ENCODE results near the gene JSRP1. TPM values are rescaled to one million over a fixed set of nuclear protein-coding genes. Genes with fewer than 3 reads are reported as not detected.

Gene JSRP1
- polyA plus RNA-seq, 4 donors = 0.30 to 0.91 (median 0.45) TPM

DNA sequence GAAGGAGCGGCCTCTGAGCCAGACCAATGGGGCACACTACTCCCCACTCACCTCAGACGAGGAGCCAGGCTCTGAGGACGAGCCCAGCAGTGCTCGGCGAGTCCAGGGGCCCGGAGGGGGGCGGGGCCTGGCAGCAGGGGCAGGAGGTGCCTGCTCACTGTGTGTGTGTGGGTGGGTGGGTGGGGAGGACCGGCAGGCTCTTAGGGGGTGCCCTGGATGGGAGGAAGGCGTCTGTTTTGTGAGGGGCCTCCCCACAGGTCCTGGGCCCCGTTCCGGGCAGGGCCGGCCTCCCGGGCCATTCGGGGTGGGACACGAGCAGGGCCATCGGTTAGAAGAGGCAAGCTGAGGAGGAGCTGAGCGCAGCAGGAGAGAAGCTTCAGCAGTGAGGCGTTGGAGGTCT lies 32.8 kb downstream of the JSRP1 start:
- no peak for DNase-seq (ENCODE audit: low read depth in 4 of 4, low spot score in 3 of 4)

DNA sequence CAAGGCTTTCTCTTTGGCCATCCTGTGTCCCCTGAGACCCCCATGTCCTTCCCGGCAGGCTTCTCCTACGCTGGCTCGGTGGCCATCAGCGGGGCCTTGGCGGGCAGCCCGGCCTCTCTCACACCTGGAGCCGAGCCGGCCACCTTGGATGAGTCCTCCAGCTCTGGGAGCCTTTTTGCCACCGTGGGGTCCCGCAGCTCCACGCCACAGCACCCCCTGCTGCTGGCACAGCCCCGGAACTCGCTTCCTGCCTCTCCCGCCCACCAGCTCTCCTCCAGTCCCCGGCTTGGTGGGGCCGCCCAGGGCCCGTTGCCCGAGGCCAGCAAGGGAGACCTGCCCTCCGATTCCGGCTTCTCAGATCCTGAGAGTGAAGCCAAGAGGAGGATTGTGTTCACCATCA lies 34.3 kb downstream of the JSRP1 start:
- no peak for DNase-seq (ENCODE audit: low read depth in 4 of 4, low spot score in 3 of 4)

DNA sequence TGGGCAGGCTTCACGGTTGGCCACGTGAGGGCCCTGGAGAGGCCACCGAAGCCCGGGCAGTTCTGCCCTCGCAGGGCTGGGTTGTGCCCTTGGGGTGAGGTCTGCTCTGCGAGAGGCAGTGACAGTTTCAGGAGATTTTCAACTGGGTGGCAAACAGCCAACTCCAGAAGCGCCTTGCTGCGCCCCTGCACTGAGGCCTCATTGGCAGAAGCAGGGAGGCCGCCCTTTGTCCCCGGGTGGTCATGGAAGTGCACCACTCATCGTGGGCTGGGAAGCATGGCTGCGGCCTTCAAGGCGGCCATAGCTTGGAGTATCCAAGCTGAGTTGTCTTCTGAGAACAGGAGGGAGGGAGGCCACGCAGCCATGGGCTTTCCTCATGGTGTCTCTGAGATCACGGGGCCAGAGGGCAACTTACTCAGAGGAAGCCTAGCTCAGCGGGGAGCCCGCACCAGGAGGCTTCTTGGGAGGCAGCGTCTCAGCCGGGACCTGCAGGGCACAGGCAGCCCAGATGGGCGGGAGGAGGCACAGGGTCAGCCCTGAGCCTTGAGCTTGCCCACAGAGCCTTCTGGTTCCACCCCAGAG lies 34.9 kb downstream of the JSRP1 start:
- DNase-seq (ENCODE audit: low read depth in 4 of 4, low spot score in 3 of 4) = no peak

DNA sequence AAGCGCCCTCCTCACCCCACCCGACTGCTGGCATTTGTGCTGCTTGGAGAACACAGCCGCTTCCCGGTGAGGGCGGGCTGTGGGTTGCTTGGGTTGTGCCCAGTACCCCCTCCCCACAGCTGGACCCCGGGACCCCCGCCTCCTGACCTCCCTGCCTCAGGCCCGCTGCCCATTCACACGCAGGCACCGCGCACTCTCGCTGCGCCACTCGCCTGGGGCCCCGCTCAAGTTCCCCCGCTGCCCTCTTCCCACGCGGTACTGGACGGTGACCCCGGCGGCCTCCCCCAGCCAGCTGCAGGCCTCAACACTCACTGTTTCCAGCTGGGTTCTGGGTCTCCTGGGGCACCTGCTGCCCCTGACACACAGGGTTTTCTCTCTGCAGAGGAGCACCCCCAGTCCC lies 36.5 kb downstream of the JSRP1 start:
- no peak for DNase-seq (ENCODE audit: low read depth in 4 of 4, low spot score in 3 of 4)

DNA sequence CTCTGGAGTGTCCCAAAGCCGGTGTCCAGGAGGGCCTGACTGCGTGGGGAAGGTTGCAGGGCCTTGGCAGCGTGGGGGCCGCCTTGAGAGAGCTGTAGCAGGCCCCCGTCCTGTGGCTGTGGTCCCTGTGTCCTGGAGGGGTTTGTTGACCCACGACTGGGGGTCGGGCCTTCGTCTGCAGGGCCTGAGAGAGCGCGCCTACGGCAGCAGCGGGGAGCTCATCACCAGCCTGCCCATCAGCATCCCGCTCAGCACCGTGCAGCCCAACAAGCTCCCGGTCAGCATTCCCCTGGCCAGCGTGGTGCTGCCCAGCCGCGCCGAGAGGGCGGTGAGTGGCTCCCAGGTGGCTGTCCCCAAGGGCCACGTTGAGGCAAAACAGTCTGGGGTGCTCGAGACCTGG lies 38.6 kb downstream of the JSRP1 start:
- DNase-seq (ENCODE audit: low read depth in 4 of 4, low spot score in 3 of 4) = no peak

DNA sequence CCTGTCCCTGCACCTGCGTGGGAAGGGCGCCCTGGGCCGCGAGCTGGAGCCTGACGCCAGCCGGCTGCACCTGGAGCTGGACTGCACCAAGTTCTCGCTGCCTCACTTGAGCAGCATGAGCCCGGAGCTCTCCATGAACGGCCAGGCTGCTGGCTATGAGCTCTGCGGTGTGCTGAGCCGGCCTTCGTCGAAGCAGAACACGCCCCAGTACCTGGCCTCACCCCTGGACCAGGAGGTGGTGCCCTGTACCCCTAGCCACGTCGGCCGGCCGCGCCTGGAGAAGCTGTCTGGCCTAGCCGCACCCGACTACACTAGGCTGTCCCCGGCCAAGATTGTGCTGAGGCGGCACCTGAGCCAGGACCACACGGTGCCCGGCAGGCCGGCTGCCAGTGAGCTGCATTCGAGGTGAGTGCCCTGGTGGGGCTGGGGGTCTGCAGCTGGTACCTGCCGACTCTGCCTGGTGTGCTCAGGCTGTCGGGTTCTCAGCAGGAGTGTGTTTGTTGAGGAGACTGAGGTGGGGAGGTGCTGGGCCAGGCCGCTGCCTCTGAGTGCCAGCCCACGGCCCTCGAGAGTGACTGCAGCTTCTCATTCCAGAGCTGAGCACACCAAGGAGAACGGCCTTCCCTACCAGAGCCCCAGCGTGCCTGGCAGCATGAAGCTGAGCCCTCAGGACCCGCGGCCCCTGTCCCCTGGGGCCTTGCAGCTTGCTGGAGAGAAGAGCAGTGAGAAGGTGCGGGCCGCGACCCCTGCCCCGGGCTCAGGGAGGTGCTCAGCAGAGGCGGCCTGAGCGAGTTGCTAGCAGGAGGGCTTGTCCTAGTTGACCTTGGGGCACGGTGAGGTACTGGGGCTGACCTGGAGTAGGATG lies 39.6 kb downstream of the JSRP1 start:
- DNase-seq (ENCODE audit: low read depth in 4 of 4, low spot score in 3 of 4) = no peak

DNA sequence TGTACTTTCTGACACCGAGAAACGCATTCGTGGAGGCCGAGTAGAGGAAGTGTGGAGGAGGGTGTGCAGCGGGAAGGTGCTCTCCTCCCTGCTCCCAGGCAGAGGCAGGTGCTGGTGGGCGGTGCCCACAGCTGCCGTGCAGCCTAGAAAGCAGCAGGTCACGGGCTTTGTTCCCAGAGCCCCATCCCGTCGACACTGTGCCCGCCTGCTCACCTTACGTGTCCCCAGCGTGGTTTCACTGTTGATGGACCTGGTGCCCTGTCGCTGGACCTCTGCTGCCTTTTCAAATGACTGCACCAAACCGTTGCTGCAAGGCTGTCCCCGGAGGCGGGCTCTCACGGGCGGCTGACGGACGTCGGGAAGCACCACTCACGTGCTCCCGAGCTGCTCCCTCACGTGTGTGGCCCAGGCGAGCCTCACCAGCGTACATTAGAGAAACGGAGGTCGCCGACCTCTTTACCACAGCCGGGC lies 40.9 kb downstream of the JSRP1 start:
- no peak for DNase-seq (ENCODE audit: low read depth in 4 of 4, low spot score in 3 of 4)

DNA sequence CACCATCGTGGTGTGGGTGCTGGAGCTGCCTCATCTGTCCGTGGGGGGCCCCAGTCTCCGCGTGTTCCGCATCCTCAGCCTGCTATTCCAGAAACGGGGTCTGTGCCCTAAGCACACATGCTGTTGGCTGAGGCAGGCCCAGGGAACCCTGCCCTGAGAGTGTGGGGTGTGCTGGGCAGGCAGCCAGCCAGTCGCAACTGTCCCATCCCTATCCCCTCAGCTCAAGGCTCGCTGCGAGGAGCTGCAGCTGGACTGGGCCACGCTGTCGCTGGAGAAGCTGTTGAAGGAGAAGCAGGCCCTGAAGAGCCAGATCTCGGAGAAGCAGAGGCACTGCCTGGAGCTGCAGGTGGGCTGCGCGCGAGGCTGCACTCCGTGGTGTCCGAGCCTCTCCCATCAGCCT lies 42.0 kb downstream of the JSRP1 start:
- no peak for DNase-seq (ENCODE audit: low read depth in 4 of 4, low spot score in 3 of 4)

DNA sequence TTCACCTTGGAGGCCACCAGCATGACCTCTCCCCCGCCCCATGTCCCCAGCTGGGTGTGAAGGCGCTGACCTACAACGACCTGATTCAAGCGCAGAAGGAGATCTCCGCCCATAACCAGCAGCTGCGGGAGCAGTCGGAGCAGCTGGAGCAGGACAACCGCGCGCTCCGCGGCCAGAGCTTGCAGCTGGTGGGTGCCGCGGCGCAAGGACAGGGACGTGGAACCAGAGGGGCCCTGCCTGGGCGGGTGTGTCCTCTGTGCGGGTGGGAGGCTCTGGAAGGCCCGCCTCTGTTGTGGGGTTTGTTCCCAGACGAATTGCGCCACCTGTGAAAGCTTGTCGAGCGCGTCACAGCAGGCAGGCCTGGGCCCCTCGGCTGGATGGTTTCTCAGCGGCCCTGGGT lies 42.4 kb downstream of the JSRP1 start:
- DNase-seq (ENCODE audit: low read depth in 4 of 4, low spot score in 3 of 4) = no peak

DNA sequence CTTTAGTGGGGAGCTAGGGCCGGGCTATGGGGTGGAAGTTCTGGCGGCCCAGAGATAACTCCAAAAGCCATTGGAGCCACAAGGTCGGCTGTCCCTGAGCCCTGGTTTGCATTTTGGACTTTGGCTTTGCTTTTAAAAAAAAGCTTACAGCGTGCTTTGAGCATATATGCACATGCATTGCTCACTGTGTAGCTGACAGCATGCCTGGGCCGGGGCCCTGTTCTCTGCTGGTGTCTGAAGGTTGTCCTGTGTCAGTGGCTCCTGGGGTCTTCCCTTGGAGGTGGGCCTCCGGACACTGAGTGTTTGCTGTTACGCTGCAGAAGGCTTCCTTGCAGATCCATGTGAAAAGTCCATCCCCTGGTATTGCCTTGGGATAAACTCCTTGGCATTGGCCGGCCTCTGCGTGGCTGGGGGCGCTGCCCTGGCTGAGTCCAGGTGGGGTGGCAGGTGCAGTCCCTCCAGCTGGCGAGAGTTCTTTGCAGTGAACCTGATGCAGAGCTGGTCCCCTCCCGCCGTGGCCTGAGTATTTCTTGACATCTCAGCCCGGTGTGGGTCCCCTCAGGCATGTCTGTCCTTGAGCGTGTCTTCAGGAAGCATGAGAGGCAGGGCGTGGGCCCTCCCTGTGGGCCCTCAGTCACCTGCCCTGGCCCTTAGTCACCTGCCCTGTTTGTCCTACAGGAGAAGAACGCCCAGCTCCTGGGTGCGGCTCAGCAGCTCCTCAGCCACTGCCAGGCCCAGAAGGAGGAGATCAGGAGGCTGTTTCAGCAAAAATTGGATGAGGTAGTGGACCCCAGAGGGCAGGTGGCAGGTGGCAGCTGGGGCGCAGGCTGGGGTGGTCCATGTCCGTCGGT lies 43.1 kb downstream of the JSRP1 start:
- DNase-seq (ENCODE audit: low read depth in 4 of 4, low spot score in 3 of 4) = no peak

DNA sequence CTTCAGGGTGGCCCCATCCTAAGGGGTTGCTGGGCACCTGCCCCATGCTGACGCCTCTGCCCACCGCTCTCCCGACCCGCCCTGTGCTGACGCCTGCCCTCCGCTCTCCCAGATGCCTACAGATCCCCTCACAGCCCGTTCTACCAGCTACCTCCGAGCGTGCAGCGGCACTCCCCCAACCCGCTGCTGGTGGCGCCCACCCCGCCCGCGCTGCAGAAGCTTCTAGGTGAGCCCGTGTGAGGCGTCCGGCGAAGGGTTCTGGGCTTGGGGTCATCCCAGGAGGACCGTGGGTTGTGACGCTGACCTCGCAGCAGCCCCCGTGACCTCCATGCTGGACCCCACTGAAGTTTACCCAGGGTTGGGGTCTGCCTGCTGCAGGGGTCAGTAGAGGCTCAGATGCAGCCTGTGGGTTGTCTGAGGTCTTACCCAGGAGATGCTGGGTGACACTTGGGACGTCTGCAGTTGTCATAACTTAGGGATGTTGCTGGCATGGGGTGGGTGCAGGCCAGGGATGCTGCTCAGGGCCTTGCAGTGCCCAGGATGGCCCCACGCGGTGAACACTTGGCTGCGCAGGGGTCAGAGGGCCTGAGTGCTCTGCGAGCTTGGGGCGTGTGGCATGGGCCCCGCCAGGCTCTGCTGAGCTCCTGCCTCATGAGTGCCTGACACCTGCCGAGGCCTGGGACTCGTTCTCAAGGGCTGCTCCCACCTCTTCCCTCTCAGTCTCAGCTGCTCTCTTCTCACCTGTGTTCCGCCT lies 45.1 kb downstream of the JSRP1 start:
- no peak for DNase-seq (ENCODE audit: low read depth in 4 of 4, low spot score in 3 of 4)

DNA sequence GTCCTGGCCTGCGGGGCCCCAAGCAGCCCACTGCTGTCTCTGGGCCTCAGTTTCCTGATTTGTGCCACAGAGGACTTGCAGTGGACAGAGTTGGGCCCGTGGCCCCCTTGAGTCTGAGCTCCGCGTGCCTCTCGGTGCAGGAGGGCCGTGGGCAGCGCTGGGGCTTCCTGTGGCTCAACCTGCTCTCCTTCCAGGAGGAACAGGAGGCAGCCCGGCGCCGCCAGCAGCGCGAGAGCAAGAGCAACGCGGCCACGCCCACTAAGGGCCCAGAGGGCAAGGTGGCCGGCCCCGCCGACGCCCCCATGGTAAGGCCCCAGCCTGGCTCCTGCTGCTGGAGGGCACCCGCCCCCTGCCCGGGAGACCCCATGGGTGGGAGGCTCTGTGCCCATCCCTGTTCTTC lies 46.0 kb downstream of the JSRP1 start:
- DNase-seq (ENCODE audit: low read depth in 4 of 4, low spot score in 3 of 4) = no peak

DNA sequence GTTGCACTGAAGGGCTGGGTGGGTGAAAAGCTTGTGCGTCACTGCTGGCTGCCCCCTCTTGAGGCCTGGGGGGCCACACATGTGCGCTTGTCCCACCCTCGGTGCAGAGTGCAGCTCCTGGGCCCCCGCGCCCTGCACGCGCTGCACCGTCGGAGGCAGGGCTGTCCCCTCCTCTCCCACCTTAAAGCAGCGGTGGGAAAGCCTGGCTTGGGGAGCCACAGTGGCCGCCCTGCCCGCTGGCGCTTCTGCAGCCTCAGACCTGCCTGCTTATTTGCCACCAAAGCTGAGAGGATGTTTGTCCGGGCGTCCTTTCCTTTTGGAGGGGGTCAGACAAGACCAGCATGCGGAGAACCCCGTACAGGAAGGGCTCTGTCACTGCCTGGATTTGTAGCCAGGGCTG lies 46.8 kb downstream of the JSRP1 start:
- DNase-seq (ENCODE audit: low read depth in 4 of 4, low spot score in 3 of 4) = no peak

DNA sequence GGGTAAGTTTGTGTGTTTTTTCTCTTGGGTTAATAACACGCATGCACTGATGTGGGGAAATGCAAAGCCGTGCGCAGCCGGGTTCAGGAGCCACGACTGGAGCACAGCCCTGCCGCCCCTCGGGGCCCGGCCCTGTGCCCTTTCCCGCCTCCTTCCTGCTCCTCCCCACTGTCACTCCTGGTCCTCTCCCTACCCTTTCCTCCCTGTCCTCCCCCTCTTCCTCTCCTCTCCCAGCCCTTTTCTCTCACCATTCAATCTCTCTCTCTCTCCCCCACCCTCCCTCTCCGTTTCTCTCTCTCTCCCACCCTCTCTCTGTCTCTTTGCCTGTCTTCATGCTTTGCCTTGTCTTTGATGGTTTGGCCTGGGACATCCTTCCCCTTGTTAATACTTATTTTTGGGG lies 47.2 kb downstream of the JSRP1 start:
- DNase-seq (ENCODE audit: low read depth in 4 of 4, low spot score in 3 of 4) = no peak

DNA sequence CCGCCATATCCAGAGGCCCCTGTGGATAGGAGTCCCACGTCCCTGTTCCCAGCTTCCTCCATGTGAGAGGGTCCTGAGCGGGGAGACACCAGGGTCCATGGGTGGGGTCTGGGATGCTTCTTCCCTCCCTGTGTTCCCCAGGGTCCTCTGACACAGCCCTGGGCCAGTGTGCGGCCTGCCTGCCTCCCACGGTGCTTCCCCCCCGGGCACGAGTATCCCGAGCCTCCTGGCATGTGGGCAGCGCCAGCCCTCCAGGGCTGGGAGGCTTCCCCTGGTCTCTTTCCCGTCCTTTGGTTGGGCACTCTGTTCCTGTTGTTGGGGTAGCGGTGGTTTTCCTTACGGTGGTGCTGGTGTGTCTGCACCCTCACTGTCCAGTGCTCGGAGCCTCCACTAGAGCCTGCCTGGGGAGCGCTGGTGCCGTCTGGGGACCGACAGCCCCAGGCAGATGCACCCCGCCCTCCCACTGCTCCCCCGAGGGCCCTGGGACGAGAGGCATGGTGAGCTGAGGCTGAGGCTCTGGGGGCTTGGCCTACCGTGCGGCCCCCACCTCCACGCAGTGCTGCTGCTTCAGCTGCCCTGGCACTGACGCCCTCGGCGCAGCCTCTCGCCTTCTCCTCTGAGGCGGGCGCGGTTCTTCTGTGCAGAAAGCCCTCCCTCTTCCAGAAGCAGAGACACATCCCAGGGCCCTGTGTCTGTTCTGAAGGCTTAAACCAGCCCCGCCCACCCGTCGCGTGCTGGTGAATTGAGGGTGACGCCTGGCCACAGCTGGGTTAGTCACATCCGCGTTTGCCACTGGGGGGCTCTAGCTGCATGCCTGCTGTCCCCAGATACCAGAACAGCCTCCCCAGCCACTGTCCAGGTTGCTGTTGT lies 48.0 kb downstream of the JSRP1 start:
- DNase-seq (ENCODE audit: low read depth in 4 of 4, low spot score in 3 of 4) = no peak

DNA sequence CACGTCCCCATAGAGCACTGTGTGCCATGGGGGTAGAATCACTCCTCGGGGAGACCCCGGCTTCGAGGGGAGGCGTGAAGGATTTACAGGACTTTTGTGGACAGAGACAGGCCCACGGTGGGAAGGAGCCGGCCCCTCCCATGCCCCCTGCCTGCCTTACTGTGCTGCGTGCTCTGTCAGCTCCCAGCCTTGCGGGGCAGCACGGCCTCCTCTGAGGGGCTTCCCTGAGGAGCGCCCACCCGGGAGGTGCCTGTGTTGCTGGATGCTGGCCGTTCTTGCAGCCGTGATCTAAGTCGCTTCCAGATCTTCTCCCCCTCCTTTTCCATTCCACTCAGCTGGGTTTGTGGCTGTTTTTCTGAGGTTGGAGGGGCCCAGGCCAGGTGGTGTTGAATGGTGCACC lies 49.2 kb downstream of the JSRP1 start:
- DNase-seq (ENCODE audit: low read depth in 4 of 4, low spot score in 3 of 4) = no peak

DNA sequence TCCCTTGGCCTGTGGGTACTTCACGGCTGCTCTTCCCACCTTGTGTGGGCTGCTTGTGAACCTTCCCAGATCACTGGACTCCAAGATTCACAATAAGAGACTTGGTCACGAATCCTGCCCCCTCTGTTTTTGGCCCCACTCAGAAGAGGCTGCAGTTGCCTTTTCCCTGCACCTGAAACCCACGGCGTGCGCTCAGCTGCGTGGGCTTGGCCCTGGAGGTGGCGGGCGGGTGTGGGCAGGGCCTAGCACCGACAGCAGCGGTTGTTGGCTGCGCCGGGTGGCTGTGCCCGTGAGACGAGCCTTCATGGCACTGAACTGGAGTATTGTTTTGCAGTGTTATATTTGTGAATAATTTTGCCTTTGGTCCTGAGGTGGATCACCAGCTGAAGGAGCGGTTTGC lies 53.9 kb downstream of the JSRP1 start:
- DNase-seq (ENCODE audit: low read depth in 4 of 4, low spot score in 3 of 4) = no peak
